Activated CD4-positive, alpha-beta T cell treated with anti-CD3 and anti-CD28 coated beads for 48 hours (primary cell): ENCODE measurements around the gene DLX5.

Source experiments
- DNase-seq: peaks from one replicate; pipeline ENCODE4 v3.0.0-alpha.2; 2020

Gene DLX5

GRCh38 chr7:96987719-96988118 is 36.9 kb downstream of the DLX5 start:
- DNase-seq = no peak

- no peak for DNase-seq
Measured at GRCh38 chr7:96986901-96987300, 37.7 kb downstream of the DLX5 start.

GRCh38 chr7:96985992-96986391 is 38.6 kb downstream of the DLX5 start:
- no peak for DNase-seq

- no peak for DNase-seq
Measured at GRCh38 chr7:96982586-96982985, 42.0 kb downstream of the DLX5 start.

- DNase-seq = no peak
Measured at GRCh38 chr7:96979551-96980276, 44.9 kb downstream of the DLX5 start.

GRCh38 chr7:96977445-96977844 is 47.2 kb downstream of the DLX5 start:
- no peak for DNase-seq

- no peak for DNase-seq
Measured at GRCh38 chr7:96976106-96976505, 48.5 kb downstream of the DLX5 start.

GRCh38 chr7:96973986-96974385 is 50.6 kb downstream of the DLX5 start:
- no peak for DNase-seq

GRCh38 chr7:96970739-96971138 is 53.9 kb downstream of the DLX5 start:
- no peak for DNase-seq
